GM12875 (cell line): ENCODE data around the gene SEC22A.

Source experiments
- H3K4me3 ChIP-seq: one replicate; pipeline ENCODE4 v1.5.1; 2011; ENCODE audit warnings: low read depth, low read length, control low read depth
- TF ChIP-seq, protein P1 (sequence below): IDR thresholded peaks from 2 replicates; pipeline ENCODE4 v1.5.1; 2011; ENCODE audit warnings: low read depth, mild to moderate bottlenecking, control low read depth, inconsistent platforms, low read length, moderate library complexity, borderline replicate concordance; ENCODE audit not compliant: insufficient read depth

Gene SEC22A

DNA sequence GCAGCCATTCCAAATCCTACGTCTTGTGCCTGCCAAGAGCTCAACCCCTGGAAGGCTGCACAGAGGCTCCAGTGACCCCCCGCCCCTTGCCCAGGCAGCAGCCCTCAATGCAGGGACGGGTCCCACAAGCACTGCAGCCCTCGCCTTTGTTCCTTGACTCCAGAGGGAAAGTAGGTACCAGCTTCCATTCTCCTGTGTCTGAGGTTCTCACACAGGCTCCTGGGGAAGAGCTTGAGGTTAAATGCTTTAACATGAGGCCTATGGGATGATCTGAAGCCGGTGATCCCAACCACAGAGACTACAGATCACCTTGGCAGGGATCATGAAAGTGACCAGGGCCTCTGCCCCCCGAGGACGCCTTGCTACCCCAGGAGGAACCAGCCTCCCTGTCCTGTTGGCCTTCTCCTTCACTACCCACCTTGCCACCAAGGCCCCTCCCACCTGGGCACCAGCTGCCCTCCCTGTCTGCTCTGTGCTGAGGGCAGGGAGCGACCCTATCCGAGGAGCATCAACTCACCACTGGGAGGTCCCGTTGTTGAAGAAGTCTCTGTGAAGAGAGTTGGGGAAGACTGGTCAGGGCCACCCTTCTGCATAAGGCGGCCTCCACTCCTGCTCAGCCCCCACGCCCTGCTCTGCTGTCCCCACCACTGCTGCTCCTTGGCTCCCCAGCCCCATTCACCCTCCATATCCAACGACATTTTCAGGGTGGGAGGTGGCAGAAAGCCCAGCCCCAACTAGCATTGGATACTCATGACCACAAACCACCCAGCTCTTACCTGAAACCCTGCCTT is 95.3 kb downstream of the SEC22A start:
- TF ChIP-seq, protein P1, sequence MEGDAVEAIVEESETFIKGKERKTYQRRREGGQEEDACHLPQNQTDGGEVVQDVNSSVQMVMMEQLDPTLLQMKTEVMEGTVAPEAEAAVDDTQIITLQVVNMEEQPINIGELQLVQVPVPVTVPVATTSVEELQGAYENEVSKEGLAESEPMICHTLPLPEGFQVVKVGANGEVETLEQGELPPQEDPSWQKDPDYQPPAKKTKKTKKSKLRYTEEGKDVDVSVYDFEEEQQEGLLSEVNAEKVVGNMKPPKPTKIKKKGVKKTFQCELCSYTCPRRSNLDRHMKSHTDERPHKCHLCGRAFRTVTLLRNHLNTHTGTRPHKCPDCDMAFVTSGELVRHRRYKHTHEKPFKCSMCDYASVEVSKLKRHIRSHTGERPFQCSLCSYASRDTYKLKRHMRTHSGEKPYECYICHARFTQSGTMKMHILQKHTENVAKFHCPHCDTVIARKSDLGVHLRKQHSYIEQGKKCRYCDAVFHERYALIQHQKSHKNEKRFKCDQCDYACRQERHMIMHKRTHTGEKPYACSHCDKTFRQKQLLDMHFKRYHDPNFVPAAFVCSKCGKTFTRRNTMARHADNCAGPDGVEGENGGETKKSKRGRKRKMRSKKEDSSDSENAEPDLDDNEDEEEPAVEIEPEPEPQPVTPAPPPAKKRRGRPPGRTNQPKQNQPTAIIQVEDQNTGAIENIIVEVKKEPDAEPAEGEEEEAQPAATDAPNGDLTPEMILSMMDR = no peak
- H3K4me3 ChIP-seq = no peak overlapping the region

DNA sequence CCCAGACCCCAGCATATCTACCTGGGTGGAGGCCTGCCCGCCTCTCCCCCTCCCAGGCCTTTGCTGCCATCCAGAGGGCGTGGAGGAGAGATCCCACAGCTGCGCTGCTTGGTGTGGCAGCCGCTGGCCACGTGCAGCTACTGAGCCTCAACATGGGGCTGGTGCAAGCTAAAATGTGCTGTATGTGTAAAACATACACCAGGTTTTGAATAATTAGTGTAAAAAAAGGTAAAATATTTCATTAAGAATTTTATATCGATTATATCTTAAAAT is 95.8 kb downstream of the SEC22A start:
- H3K4me3 ChIP-seq = no peak overlapping the region
- TF ChIP-seq, protein P1 = no peak

DNA sequence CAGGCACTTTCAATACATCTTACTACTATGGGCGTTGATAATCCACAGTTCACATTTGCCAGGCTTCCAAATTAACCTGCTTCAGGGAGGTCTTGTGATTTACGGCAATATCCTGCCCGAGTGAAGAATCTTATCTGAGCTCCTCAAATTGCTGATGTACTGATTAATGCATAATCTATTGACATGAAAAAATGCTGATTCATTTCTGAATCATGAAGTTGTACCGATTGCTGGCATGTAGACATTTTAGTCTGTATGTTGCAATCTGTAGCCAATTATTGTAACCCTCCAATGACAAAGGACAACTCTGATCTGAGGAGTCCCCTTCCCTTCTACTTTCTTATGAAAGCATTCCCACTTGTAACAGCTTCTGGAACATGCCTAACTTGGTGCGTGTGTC is 97.2 kb downstream of the SEC22A start:
- no peak overlapping the region for H3K4me3 ChIP-seq
- TF ChIP-seq, protein P1 = no peak

DNA sequence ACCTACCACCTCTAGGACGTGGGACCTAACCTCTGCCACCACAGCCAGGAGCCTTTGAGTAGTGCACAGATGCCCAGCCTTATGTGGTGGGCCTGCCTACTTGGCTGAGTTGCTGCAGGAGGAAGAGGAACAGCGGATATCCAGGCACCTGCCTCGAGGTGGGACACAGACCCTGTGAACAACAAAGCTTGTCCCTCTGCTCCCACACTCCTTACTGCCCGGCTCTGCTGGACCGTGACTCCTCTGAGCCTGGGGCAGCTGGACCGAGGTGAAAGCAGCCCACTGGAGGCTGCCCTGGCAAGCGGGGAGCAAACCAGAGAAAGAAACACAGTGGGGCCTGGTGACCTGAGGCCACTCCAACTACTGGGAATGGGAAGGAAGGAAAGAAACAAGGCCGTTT is 97.8 kb downstream of the SEC22A start:
- no peak overlapping the region for H3K4me3 ChIP-seq
- TF ChIP-seq, protein P1 = no peak

DNA sequence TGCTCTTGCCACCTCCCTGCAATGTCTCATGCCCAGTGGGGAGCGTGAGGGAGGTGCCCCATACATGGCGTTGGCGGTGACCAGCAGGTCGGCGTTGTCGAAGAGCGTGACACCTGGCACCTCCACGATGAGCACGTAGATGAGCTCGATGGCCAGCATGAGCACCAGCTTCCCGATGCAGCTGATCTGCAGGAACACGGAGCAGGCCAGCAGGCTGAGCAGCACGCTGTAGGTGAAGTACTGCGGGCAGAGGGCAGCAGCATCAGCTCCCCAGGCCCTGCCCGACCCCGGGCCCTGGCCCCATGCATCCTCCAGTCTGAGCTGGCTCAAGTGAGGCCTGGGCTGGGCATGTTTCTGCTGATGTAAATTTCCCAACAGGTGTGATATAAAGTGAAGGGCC is 98.3 kb downstream of the SEC22A start:
- TF ChIP-seq, protein P1 = no peak
- H3K4me3 ChIP-seq = no peak overlapping the region

DNA sequence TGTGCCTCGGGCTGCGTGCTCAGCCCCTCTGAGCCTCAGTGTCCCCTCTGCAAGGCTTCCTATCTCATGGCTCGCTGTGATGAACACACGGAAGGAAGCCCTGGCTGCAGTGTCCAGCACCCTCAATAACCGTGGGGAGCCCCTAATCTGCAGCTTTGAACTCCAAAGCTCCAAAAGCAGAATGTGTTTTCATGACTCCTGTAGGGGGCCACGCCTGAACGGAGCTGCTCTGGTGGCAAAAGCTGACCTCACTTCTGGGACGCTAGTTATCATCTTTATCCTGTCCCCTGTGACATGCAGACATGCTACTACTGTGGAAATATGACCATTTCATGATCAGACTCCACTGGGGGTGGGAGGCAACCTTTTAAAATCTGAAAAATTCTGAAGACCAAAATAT is 98.8 kb downstream of the SEC22A start:
- no peak overlapping the region for H3K4me3 ChIP-seq
- TF ChIP-seq, protein P1 = no peak
